ENCODE measurements around the gene PRKG1.

PRKG1 gene

DNA sequence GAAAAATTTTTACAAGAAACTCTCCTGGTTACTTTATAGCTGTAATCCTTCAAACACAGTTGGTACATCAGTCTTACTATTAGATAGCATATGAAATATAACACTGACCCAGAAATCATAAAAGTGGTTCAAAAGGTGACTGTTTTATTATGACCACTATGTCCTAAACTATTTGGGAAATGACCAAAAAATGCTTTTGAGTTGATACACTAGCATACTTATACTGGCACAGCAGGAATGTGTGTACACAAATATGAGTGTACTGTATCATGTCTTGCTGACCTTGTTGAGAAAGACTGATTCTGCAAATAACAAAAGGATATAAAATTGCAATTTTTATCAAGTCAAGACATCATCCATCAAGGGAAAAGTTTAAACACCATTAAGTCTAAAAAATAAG is 600.8 kb downstream of the PRKG1 start:
- H3K4me3 ChIP-seq (replicated peaks; ENCODE audit: insufficient read depth, low read length): no peak overlapping the region
- H3K27me3 ChIP-seq (ENCODE audit: insufficient read depth, poor library complexity, severe bottlenecking): no peaks in the 10 kb centered on the region
- TF ChIP-seq CTCF (IDR thresholded peaks at IDR 0.05; ENCODE audit: insufficient read depth, low read length): no peak
- H3K27ac ChIP-seq (replicated peaks): no peak overlapping the region
- no peak for DNase-seq (ENCODE audit: low read depth in 1 of 2, low spot score in 1 of 2)

DNA sequence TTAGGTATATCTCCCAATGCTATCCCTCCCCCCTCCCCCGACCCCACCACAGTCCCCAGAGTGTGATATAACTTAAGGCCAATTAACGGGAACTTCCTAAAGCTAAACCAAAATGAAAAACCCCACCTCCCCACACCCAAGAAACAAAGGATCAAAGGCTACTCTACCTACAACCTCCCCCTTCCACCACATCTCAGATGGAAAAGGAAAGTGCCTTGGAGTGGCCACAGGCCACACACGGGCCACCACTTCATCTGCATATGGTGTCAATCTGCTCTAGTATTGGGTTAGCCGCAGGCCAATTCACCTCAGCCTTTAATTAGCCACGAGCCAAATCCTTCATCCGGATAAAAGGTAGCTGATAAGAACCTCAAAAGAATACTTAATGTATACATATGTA is 605.6 kb downstream of the PRKG1 start:
- Histone ChIP-seq H3K4me3 (replicated peaks; ENCODE audit: insufficient read depth, low read length) (no peak overlapping the region), H3K27ac (replicated peaks) (no peak overlapping the region), H3K27me3 (ENCODE audit: insufficient read depth, poor library complexity, severe bottlenecking) (no peaks in the 10 kb centered on the region)
- no peak for DNase-seq (ENCODE audit: low read depth in 1 of 2, low spot score in 1 of 2)
- TF ChIP-seq SPI1 (IDR thresholded peaks at IDR 0.05; ENCODE audit: borderline replicate concordance, low read depth) (no peak), CTCF (IDR thresholded peaks at IDR 0.05; ENCODE audit: insufficient read depth, low read length) (no peak), POLR2AphosphoS5 (IDR thresholded peaks at IDR 0.05; ENCODE audit: low read depth) (no peak), REST (IDR thresholded peaks at IDR 0.05; ENCODE audit: insufficient replicate concordance, low read depth) (no peak), GABPA (IDR thresholded peaks at IDR 0.05; ENCODE audit: low read depth) (no peak)

- TF ChIP-seq GABPA (IDR thresholded peaks at IDR 0.05; ENCODE audit: low read depth) (no peak), POLR2AphosphoS5 (IDR thresholded peaks at IDR 0.05; ENCODE audit: low read depth) (no peak), CTCF (IDR thresholded peaks at IDR 0.05; ENCODE audit: insufficient read depth, low read length) (no peak), REST (IDR thresholded peaks at IDR 0.05; ENCODE audit: insufficient replicate concordance, low read depth) (no peak), SPI1 (IDR thresholded peaks at IDR 0.05; ENCODE audit: borderline replicate concordance, low read depth) (no peak)
- no peak for DNase-seq (ENCODE audit: low read depth in 1 of 2, low spot score in 1 of 2)
- no peak overlapping the region for H3K27ac ChIP-seq (replicated peaks)
- no peaks in the 10 kb centered on the region for H3K27me3 ChIP-seq (ENCODE audit: insufficient read depth, poor library complexity, severe bottlenecking)
- H3K4me3 ChIP-seq (replicated peaks; ENCODE audit: insufficient read depth, low read length): no peak overlapping the region
Observed at GRCh38 chr10:51683031-51683691, 608.9 kb downstream of the PRKG1 start.

DNA sequence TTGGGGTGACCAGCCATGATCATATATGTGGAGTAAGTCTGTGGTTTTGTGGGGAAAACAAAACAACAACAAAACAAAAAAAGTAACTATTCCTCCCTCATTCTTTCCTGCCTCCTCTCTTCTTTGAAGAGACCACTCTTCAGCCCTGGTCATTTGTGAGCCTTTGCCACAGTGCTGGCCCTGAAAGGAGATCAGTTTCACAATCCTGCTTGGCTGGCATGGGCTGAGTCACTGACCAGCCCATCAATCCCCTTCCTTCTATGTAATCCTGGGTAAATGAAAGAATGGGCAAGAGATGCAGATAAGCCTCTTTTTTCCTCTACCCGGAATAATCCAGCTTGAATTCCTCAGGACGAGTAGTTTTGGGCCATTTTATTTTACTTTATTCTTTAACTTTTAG is 611.5 kb downstream of the PRKG1 start:
- Histone ChIP-seq H3K27me3 (ENCODE audit: insufficient read depth, poor library complexity, severe bottlenecking) (no peaks in the 10 kb centered on the region), H3K4me3 (replicated peaks; ENCODE audit: insufficient read depth, low read length) (no peak overlapping the region)
- TF ChIP-seq GABPA (IDR thresholded peaks at IDR 0.05; ENCODE audit: low read depth): no peak
- no peak for TF ChIP-seq POLR2AphosphoS5 (IDR thresholded peaks at IDR 0.05; ENCODE audit: low read depth)
- TF ChIP-seq REST (IDR thresholded peaks at IDR 0.05; ENCODE audit: insufficient replicate concordance, low read depth): no peak
- TF ChIP-seq CTCF (IDR thresholded peaks at IDR 0.05; ENCODE audit: insufficient read depth, low read length): no peak
- no peak for TF ChIP-seq SPI1 (IDR thresholded peaks at IDR 0.05; ENCODE audit: borderline replicate concordance, low read depth)

More for the DNA sequence above, 611.5 kb downstream of the PRKG1 start:
- H3K27ac ChIP-seq (replicated peaks): no peak overlapping the region
- DNase-seq (ENCODE audit: low read depth in 1 of 2, low spot score in 1 of 2): no peak

Data from HL-60 (cell line).